Measurements from ENCODE around the gene GABBR2. TPM values are rescaled to one million over a fixed set of nuclear protein-coding genes. Genes with fewer than 3 reads are reported as not detected.

GABBR2 gene
- total and polyA plus RNA-seq, 2 of the 8 experiments (the other 6 are each of a cell fraction or from before 2014, with no cell fraction given), result 0.50 to 1.2 TPM

DNA sequence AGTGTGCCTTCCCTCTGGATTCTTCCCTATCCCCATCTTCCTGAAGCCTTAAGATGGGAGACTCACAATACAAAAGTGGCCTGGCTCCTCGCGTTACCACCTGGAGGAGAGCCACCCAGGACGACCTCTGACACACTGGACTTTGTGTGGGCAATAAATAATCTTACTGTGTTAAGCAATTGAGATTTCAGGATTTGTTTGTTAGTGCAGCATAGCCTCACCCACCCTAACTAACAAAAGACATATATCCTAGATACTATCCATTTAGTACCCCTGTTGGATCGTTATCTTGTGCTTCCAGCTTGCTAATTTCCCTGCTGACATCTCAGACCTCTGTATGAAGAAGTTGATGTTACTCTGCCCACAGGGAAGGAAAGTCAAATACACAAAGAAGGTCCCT lies 7.9 kb downstream of the GABBR2 start:
- H2BK20ac ChIP-seq (ENCODE audit: low read length), result no peak overlapping the region
- H2AFZ ChIP-seq (ENCODE audit: low read length), result no peak overlapping the region
- no peaks in the 10 kb centered on the region for H3K23me2 ChIP-seq (ENCODE audit: low read depth, low read length)
- no peaks in the 10 kb centered on the region for H3K9me3 ChIP-seq (ENCODE audit: insufficient read depth in 2 of 2, low read depth in 1 of 2, low read length in 1 of 2)
- H4K8ac ChIP-seq (ENCODE audit: extremely low read depth, insufficient read depth, low read length), result no peak overlapping the region
- H3K14ac ChIP-seq (ENCODE audit: insufficient read length), result no peak overlapping the region
- no peak overlapping the region for H3K9ac ChIP-seq (replicated peaks in 1 of 4; ENCODE audit: extremely low read depth in 1 of 4, low read depth in 3 of 4, low read length in 3 of 4)
- no peak overlapping the region for H3K4ac ChIP-seq (replicated peaks; ENCODE audit: insufficient read length, low read depth, low read length)
- H4K20me1 ChIP-seq (replicated peaks in 1 of 2; ENCODE audit: control insufficient read depth in 1 of 2, insufficient read depth in 2 of 2, low read length in 2 of 2), result peaks cover 0 to 1% of the 10 kb centered on the region in 2 experiments
- peaks cover 0 to 8% (median 6%) of the 10 kb centered on the region in 4 experiments; a peak in 4 of 7 replicates for H3K27me3 ChIP-seq (replicated peaks in 1 of 4; ENCODE audit: control insufficient read depth in 3 of 4, extremely low read depth in 1 of 4, insufficient read depth in 3 of 4, low read length in 3 of 4)
- no peak overlapping the region for H3K56ac ChIP-seq (replicated peaks; ENCODE audit: insufficient read length, low read depth, low read length)
- H2AK5ac ChIP-seq (ENCODE audit: low read depth, low read length), result no peak overlapping the region
- ChIA-PET CTCF (ENCODE audit: partially characterized antibody) (interaction anchor here (0.7 to 1.4 kb wide), 4 partner anchors 9 to 115 kb away, joined by 3 read pairs; no protein-coding TSS in a partner anchor), POLR2A (ENCODE audit: partially characterized antibody) (no interaction called here)
- H4K91ac ChIP-seq (replicated peaks; ENCODE audit: insufficient read length, low read length), result no peak overlapping the region
- no peak overlapping the region for H4K5ac ChIP-seq (ENCODE audit: insufficient read length, low read depth, low read length)
- no peak overlapping the region for H2BK12ac ChIP-seq (ENCODE audit: low read depth, low read length)
- no peaks in the 10 kb centered on the region for H3K4me1 ChIP-seq (replicated peaks in 1 of 4; ENCODE audit: control insufficient read depth in 3 of 4, insufficient read depth in 4 of 4, low read length in 3 of 4)
- 65% methylated on average over 4 of the region's 4 CpGs; no CpG with 5 or more reads in 1 of the 2 experiments for WGBS, 2 experiments (ENCODE audit: extremely low coverage in 1 of 2, insufficient coverage in 1 of 2, insufficient read length in 1 of 2, insufficient replicate concordance in 2 of 2, low coverage in 1 of 2, low lambda C conversion rate in 2 of 2, missing lambda C conversion rate in 1 of 2)
- no peak for FAIRE-seq
- no peak overlapping the region for H3K4me3 ChIP-seq (ENCODE audit: extremely low read depth in 1 of 4, insufficient read depth in 2 of 4, low read depth in 3 of 4, low read length in 4 of 4)
- H3K4me2 ChIP-seq (ENCODE audit: insufficient read depth in 1 of 2, low read depth in 2 of 2, low read length in 2 of 2), result no peak overlapping the region
- no peak overlapping the region for H2BK120ac ChIP-seq (replicated peaks; ENCODE audit: low read depth, low read length)
- no peak overlapping the region for H3K23ac ChIP-seq (ENCODE audit: insufficient read length)
- H2BK15ac ChIP-seq (ENCODE audit: low read length), result no peak overlapping the region
- H2BK5ac ChIP-seq (ENCODE audit: low read depth, low read length), result no peak overlapping the region
- no peaks in the 10 kb centered on the region for H3K79me2 ChIP-seq (ENCODE audit: control insufficient read depth in 1 of 2, insufficient read depth in 2 of 2, low read length in 2 of 2)
- TF ChIP-seq EZH2 (IDR thresholded peaks at IDR 0.05; ENCODE audit: low read depth, low read length, severe bottlenecking) (no peak), ZNF274 (IDR thresholded peaks at IDR 0.05; ENCODE audit: borderline replicate concordance, extremely low read depth, low read length) (no peak), SIX5 (IDR thresholded peaks at IDR 0.05; ENCODE audit: low read depth, low read length) (no peak), KDM1A (IDR thresholded peaks at IDR 0.05; ENCODE audit: borderline replicate concordance, low read length) (no peak), BRCA1 (IDR thresholded peaks at IDR 0.05; ENCODE audit: low read depth, low read length) (no peak)
- TF ChIP-seq, protein P1, sequence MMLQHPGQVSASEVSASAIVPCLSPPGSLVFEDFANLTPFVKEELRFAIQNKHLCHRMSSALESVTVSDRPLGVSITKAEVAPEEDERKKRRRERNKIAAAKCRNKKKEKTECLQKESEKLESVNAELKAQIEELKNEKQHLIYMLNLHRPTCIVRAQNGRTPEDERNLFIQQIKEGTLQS (IDR thresholded peaks at IDR 0.05; ENCODE audit: insufficient read depth, low read depth, low read length), result no peak
- no peak overlapping the region for H3K27ac ChIP-seq (ENCODE audit: low read depth, low read length)
- no peaks in the 10 kb centered on the region for H3K79me1 ChIP-seq (ENCODE audit: low read depth, low read length)
- H3K18ac ChIP-seq (ENCODE audit: extremely low read depth, low read length), result no peak overlapping the region
- no peaks in the 10 kb centered on the region for H3K36me3 ChIP-seq (ENCODE audit: control insufficient read depth in 2 of 4, insufficient read depth in 4 of 4, low read length in 3 of 4)
- no peak for DNase-seq (ENCODE audit: low read depth in 1 of 2, low spot score in 2 of 2)

All from H1 (cell line).